ENCODE data around the gene IFNG-AS1. TPM values are rescaled to one million over a fixed set of nuclear protein-coding genes. Genes with fewer than 3 reads are reported as not detected.

IFNG-AS1 gene
- total RNA-seq, 4 donors from 2014 or later, result not detected

GRCh38 chr12:68043435-68043834 lies 54.2 kb downstream of the IFNG-AS1 start:
- ATAC-seq (no peak), DNase-seq (no peak)
- Histone ChIP-seq H3K27me3 (no peaks in the 10 kb centered on the region), H3K36me3 (no peaks in the 10 kb centered on the region), H3K27ac (no peak overlapping the region), H3K4me1 (no peaks in the 10 kb centered on the region), H3K9me3 (no peaks in the 10 kb centered on the region), H3K4me3 (no peak overlapping the region)
- TF ChIP-seq CTCF (IDR thresholded peaks at IDR 0.05 in 4 of 5, conservative IDR thresholded peaks at IDR 0.05 in 1 of 5), result no peak
- no peak for TF ChIP-seq POLR2A (IDR thresholded peaks at IDR 0.05)
- in situ Hi-C loops (cut with MboI; ENCODE audit: low sequenced_read_pairs in 4 of 4) (loop anchor here in 3 of 4 donors (10.0 to 25.0 kb wide), 2 partner anchors 269 to 271 kb away; no protein-coding TSS in a partner anchor), intact Hi-C loops (cut with DNase I; ENCODE audit: low total_unique reads) (no loop called here)

GRCh38 chr12:68048648-68049297 lies 59.5 kb downstream of the IFNG-AS1 start:
- Histone ChIP-seq H3K36me3 (no peaks in the 10 kb centered on the region), H3K4me3 (no peak overlapping the region), H3K27ac (no peak overlapping the region), H3K9me3 (no peaks in the 10 kb centered on the region), H3K27me3 (no peaks in the 10 kb centered on the region), H3K4me1 (no peaks in the 10 kb centered on the region)
- intact Hi-C loops (cut with DNase I; ENCODE audit: low total_unique reads) (no loop called here), in situ Hi-C loops (cut with MboI; ENCODE audit: low sequenced_read_pairs in 4 of 4) (loop anchor here in 3 of 4 donors (10.0 to 25.0 kb wide), 2 partner anchors 264 to 266 kb away; no protein-coding TSS in a partner anchor)
- TF ChIP-seq CTCF (IDR thresholded peaks at IDR 0.05 in 4 of 5, conservative IDR thresholded peaks at IDR 0.05 in 1 of 5) (no peak), POLR2A (IDR thresholded peaks at IDR 0.05) (no peak)
- no peak for DNase-seq
- ATAC-seq, result no peak

DNA sequence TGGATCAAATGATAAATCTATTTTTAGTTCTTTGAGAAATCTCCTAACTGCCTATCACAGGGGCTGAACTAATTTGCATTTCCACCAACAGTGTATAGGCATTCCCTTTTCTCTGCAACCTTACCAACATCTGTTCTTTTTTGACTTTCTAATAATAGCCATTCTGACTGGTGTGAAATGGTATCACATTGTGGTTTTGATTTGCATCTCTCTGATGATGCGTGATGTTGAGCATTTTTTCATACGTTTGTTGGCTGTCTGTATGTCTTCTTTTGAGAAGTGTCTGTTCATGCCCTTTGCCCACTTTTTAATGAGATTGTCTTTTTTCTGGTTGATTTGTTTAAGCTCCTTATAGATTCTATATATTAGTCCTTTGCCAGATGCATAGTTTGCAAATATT lies 67.1 kb downstream of the IFNG-AS1 start:
- in situ Hi-C loops (cut with MboI; ENCODE audit: low sequenced_read_pairs in 4 of 4) (loop anchor here in 1 of 4 donors (25.0 kb wide), 1 partner anchor 106 kb away; the partner anchor contains the start of gene IFNG), intact Hi-C loops (cut with DNase I; ENCODE audit: low total_unique reads) (no loop called here)
- ATAC-seq (no peak), DNase-seq (no peak)
- no peaks in the 10 kb centered on the region for H3K9me3 ChIP-seq
- no peak for TF ChIP-seq CTCF (IDR thresholded peaks at IDR 0.05 in 4 of 5, conservative IDR thresholded peaks at IDR 0.05 in 1 of 5)
- no peak for TF ChIP-seq POLR2A (IDR thresholded peaks at IDR 0.05)
- no peaks in the 10 kb centered on the region for H3K36me3 ChIP-seq
- H3K27ac ChIP-seq, result no peak overlapping the region
- H3K27me3 ChIP-seq, result no peaks in the 10 kb centered on the region
- no peak overlapping the region for H3K4me3 ChIP-seq
- no peaks in the 10 kb centered on the region for H3K4me1 ChIP-seq

GRCh38 chr12:68063900-68064590 lies 74.8 kb downstream of the IFNG-AS1 start:
- no peaks in the 10 kb centered on the region for H3K9me3 ChIP-seq
- no peaks in the 10 kb centered on the region for H3K36me3 ChIP-seq
- in situ Hi-C loops (cut with MboI; ENCODE audit: low sequenced_read_pairs in 4 of 4) (loop anchor here in 1 of 4 donors (25.0 kb wide), 1 partner anchor 98 kb away; the partner anchor contains the start of gene IFNG), intact Hi-C loops (cut with DNase I; ENCODE audit: low total_unique reads) (no loop called here)
- TF ChIP-seq CTCF (IDR thresholded peaks at IDR 0.05 in 4 of 5, conservative IDR thresholded peaks at IDR 0.05 in 1 of 5) (no peak), POLR2A (IDR thresholded peaks at IDR 0.05) (no peak)
- H3K27ac ChIP-seq, result no peak overlapping the region
- DNase-seq (no peak), ATAC-seq (no peak)
- no peaks in the 10 kb centered on the region for H3K4me1 ChIP-seq
- no peak overlapping the region for H3K4me3 ChIP-seq
- no peaks in the 10 kb centered on the region for H3K27me3 ChIP-seq
